GM19099 (cell line): ENCODE data around the gene RCSD1.

Experiments used
- POLR2A ChIP-seq: IDR thresholded peaks from 3 replicates; pipeline ENCODE4 v1.6.1; 2011; ENCODE audit warnings: low read depth; ENCODE audit not compliant: insufficient read length; ENCODE audit errors: extremely low read depth

Gene RCSD1

GRCh38 chr1:167666416-167666815, 36.4 kb downstream of the RCSD1 start:
- TF ChIP-seq POLR2A, result no peak

- no peak for TF ChIP-seq POLR2A
Observed at GRCh38 chr1:167667536-167667935, 37.5 kb downstream of the RCSD1 start.

GRCh38 chr1:167668108-167668507, 38.1 kb downstream of the RCSD1 start:
- TF ChIP-seq POLR2A, result no peak

GRCh38 chr1:167669209-167670124, 39.4 kb downstream of the RCSD1 start:
- TF ChIP-seq POLR2A, result no peak

GRCh38 chr1:167670563-167670962, 40.5 kb downstream of the RCSD1 start:
- no peak for TF ChIP-seq POLR2A

GRCh38 chr1:167671727-167672511, 41.9 kb downstream of the RCSD1 start:
- no peak for TF ChIP-seq POLR2A

GRCh38 chr1:167672831-167673230, 42.8 kb downstream of the RCSD1 start:
- TF ChIP-seq POLR2A, result no peak

GRCh38 chr1:167673265-167673664, 43.2 kb downstream of the RCSD1 start:
- TF ChIP-seq POLR2A, result no peak

GRCh38 chr1:167674156-167674555, 44.1 kb downstream of the RCSD1 start:
- TF ChIP-seq POLR2A, result no peak

GRCh38 chr1:167675440-167675839, 45.4 kb downstream of the RCSD1 start:
- no peak for TF ChIP-seq POLR2A

- TF ChIP-seq POLR2A, result peak; percentile 17
Observed at GRCh38 chr1:167676205-167676915, 46.3 kb downstream of the RCSD1 start.

GRCh38 chr1:167676916-167677848, 47.1 kb downstream of the RCSD1 start:
- peak; percentile 19 for TF ChIP-seq POLR2A

- TF ChIP-seq POLR2A, result no peak
Observed at GRCh38 chr1:167678422-167678821, 48.4 kb downstream of the RCSD1 start.

- TF ChIP-seq POLR2A, result no peak
Observed at GRCh38 chr1:167678838-167679237, 48.8 kb downstream of the RCSD1 start.
